GDM1 (cell line): ENCODE measurements around the gene APOL1.
A peak's percentile ranks its signal among the peaks of the same experiment; 100 is the strongest.
"Not testable (repeated sequence)": the region's sequence is repeated elsewhere in the genome, so short reads cannot be mapped to it uniquely, and the experiment has no call there.

Experiments
- DNase-seq: peaks from one replicate; lab custom pipeline; 2025; lab: John Stamatoyannopoulos, UW

Gene APOL1

GRCh38 chr22:36225333-36225922 lies 27.5 kb upstream of the APOL1 start:
- no peak for DNase-seq

GRCh38 chr22:36226189-36226588 lies 26.7 kb upstream of the APOL1 start:
- no peak for DNase-seq

DNA sequence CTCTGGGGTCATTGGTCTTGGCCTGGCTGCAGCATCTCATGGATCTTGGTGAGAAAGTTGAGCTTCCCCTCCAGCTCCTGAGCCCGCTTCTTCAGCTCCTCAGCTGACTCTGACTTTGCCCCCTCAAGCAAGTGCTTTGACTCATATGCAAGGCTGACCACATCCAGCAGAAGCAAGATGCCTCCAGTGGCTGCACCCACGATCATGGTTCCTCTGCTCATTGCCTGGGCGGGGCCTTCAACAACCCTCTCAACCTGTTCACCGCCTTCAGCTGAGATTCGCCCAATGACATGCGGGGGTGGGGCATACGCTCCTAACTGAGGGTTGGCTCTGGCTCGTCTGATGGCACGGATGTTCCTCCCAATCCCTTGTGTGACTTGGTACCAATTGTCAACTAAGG lies 25.5 kb upstream of the APOL1 start:
- DNase-seq, result no peak

DNA sequence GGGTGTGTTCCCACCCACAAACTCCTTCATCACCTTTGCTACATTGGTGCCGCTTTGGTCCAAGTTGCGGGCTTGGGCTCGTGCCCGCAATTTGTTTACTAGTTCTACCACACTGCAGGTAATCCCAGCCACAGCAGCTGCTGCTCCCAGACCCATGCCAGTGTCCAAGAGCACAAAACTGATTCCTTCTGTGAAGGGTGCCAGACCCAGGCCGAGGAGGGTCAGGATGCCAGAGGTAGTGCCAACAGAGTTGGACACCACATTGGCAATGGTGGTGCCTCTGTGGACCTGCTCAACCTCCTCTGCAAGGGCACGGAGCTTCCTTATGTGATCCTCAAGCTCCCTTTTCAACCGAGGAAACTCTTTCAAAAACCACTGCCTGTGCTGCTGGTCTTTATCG lies 25.1 kb upstream of the APOL1 start:
- DNase-seq, result no peak

- not testable (repeated sequence) for DNase-seq
Measured at GRCh38 chr22:36228369-36228768, 24.6 kb upstream of the APOL1 start.

DNA sequence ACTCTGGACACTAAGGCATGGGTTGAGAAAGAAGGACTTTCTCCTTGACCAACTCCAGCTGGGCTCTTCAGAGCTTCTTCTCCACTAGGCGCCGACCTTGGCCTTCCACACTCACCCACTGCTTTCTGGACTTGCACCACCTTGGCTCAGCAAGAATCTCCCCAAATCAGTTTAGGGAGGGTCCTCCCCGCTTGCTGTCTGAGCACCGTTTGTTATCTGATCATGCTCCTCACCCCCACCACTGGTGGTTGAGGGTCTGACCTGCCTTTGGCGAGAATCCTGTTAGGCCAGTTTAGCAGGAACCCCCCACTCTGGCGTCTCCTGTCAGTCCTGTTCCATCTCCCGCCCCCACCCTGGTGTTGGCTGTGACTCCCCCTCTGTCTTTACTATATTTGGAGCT lies 24.0 kb upstream of the APOL1 start:
- no peak for DNase-seq

- not testable (repeated sequence) for DNase-seq
Measured at GRCh38 chr22:36229649-36230048, 23.3 kb upstream of the APOL1 start.

DNA sequence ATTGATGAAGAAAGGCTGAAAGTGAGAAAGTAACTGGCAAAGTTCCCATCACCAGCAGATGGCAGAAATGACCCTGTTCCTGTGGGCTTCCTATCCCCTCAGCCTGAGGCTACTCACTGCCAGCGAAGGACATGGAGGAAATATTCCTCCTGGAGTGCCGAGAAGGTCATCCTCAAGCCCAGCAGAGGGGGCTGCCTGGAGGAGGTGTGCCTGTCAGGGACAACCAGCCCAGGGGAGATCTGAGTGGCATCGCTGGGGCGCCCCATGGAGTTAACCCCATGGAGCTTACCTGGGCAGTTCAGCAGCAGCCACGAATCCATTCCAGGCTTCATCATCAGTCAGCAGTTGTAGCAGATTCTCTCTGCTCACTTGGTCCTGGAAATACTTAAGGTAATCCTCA lies 21.9 kb upstream of the APOL1 start:
- not testable (repeated sequence) for DNase-seq

GRCh38 chr22:36232715-36233401 lies 20.1 kb upstream of the APOL1 start:
- DNase-seq, result no peak

DNA sequence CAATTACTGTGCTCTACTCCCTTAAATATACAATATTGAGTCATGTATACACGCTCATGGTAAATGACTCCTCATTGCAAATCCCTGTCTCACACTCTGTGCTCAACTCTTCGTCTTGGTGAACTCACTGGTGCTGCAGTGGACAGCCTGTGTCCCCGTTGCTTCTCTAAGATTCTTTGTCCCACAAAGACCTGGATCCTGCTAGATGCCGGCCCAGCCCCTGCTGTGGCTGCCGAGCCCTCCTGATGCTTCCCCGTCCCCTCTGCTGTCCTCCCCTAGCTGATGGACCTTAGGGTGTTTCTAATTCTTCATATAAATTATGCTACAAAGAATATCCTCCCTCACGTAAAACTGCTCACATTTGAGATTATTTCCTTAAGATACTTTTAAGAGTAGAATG lies 19.1 kb upstream of the APOL1 start:
- no peak for DNase-seq

GRCh38 chr22:36234213-36234612 lies 18.7 kb upstream of the APOL1 start:
- DNase-seq, result no peak

- no peak for DNase-seq
Measured at GRCh38 chr22:36234919-36235318, 18.0 kb upstream of the APOL1 start.

GRCh38 chr22:36235585-36235984 lies 17.3 kb upstream of the APOL1 start:
- DNase-seq, result no peak

GRCh38 chr22:36236388-36237319 lies 16.3 kb upstream of the APOL1 start:
- no peak for DNase-seq

DNA sequence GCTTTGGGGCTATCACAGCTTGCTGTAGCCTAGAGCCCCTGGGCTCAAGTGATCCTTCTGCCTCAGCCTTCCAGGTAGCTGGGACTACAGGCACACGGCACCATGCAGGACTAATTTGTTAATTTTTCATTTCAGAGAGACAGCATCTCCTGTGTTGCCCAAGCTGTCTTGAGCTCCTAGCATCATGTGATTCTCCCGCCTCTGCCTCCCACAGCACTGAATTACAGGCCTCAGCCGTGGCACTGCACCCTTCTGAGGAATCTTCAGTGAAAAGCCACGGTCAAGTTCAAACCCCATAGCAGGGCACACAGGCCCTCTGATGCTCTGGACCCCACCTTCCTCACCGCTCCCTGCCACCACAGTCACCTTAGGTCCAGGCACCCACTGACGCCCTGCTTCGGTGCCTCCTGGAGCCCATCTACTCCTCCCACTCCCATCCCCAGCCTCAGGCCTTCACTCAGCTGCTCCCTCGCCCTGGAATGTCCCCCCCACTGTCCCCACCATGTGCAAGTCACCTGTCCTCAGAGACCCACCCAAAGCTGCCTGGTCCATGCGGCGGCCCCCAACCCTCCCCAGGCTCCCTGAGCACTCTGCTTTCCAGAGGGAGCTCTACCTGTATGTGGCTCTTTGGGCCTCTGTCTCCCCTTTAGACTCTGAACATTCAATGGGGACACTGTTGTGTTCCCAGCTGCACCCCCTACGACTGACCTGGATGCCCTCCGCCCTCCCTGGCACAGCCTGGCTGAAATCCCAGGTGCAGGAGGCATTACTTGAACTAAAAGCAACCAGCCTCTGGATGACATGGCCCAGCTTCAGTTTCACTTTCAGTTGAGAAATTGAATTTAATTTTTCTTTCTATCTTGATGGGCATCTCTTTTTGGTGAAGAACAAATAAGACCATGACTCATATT lies 15.2 kb upstream of the APOL1 start:
- no peak for DNase-seq

DNA sequence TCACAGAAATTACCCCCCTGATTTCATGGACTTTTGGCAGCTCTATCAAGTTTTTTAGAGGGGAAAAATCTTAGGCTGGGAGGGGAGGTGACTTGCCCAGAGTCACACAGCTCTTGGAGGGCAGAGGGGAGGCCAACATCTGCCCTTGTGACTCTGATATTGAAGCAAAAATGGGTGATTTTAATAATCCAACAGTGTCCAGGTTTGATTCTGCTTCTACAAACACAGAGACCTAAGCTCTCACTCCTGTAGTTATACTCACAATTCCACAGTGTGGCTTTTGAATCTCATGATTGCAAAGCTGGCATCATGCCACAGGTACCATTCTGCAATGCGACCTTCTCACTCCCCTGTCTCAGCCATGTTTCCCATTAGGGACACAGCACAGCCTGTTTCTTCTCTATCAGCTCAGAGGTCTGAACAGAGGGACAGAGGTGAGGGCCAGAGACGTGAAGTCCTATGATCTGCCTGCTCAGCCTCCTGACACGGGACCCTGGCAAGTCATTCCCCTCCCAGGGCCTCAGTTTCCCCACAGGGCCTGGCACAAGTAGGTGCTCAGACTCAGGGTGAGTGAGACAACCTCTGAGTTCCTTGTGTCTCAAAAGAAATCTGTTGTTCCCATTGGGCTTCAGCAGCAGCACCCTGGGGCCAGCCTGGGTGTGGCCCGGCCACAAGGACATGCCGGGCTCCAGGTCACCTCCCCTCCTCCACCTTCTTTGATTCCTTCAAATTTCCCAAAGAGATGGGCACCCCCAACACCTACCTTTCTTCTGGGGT lies 14.4 kb upstream of the APOL1 start:
- DNase-seq, result no peak

DNA sequence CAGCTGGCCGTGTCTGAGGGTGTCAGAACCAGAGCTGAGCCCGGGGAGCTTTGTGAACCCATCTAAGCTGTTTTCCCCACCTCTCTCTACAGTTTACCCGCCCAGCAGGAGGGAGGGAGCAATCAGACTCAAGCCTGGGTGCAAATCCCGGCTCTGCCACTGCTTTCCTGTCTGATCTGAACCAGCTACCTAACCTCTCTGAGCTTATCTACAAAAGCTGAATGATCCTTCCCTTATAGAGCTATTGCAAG lies 13.9 kb upstream of the APOL1 start:
- no peak for DNase-seq

DNA sequence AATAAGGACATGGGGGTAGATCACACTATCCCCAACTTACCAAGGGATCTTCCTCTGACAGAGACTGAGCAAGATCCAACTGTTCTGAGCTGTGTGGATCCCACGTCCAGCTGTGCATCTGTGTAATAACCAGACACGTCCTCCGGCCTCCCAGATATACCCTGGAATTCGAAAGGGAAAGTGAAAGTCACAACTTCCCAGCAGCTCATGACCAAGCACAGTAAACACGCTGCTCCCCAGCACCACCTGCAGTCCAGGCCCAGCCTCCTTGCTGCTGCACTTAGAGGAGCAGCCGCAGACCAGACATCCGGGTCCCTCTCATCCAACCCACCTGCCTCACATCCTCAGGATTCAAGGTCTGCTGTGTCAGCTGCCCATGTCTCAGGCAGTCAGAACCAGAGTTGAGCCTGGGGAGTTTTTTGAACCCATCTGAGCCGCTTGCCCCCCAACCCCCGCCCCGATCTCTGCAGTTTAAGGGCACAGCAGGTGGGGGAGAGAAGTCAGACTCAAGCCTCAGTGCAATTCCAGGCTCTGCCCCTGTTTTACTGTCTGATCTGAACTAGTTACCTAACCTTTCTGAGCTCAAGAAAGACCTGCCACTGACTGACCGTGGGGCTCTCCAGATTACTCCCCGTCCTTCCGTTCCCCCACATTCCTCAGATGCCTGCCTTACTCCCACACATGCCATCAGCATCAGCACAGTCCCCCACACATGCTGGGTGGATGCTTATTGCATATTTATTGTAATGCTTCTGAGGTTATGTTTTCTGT lies 13.3 kb upstream of the APOL1 start, which contains the start of gene APOL2:
Gene APOL2 (minus strand): TSS at position 127 of the 771 bp plus-strand sequence. CDS start 6,365 bp downstream, outside the sequence.
- peak; percentile 76 for DNase-seq

- DNase-seq, result no peak
Measured at GRCh38 chr22:36243986-36244385, 8.9 kb upstream of the APOL1 start.
